HG03097 (cell line): ENCODE results near the gene ASTN1.

Experiments used
- ATAC-seq: cut with Tn5 transposase; IDR thresholded peaks from one replicate; pipeline ENCODE4 v1.9.1; 2021; ENCODE audit not compliant: unreplicated experiment, low FRiP score

The ASTN1 gene

GRCh38 chr1:176996456-176997090 is 167.9 kb downstream of the ASTN1 start:
- no peak for ATAC-seq

- ATAC-seq, result no peak
Observed at GRCh38 chr1:176994931-176995596, 169.4 kb downstream of the ASTN1 start.

- no peak for ATAC-seq
Observed at GRCh38 chr1:176993587-176993986, 170.9 kb downstream of the ASTN1 start.

- no peak for ATAC-seq
Observed at GRCh38 chr1:176989754-176990153, 174.8 kb downstream of the ASTN1 start.

- ATAC-seq, result no peak
Observed at GRCh38 chr1:176989023-176989422, 175.5 kb downstream of the ASTN1 start.

GRCh38 chr1:176987016-176987415 is 177.5 kb downstream of the ASTN1 start:
- ATAC-seq, result no peak

GRCh38 chr1:176983731-176984130 is 180.8 kb downstream of the ASTN1 start:
- no peak for ATAC-seq

- ATAC-seq, result no peak
Observed at GRCh38 chr1:176976771-176977170, 187.7 kb downstream of the ASTN1 start.

- no peak for ATAC-seq
Observed at GRCh38 chr1:176976225-176976624, 188.3 kb downstream of the ASTN1 start.

GRCh38 chr1:176964687-176965086 is 199.8 kb downstream of the ASTN1 start:
- ATAC-seq, result no peak

- no peak for ATAC-seq
Observed at GRCh38 chr1:176963181-176963580, 201.3 kb downstream of the ASTN1 start.

GRCh38 chr1:176961678-176962077 is 202.8 kb downstream of the ASTN1 start:
- ATAC-seq, result no peak

GRCh38 chr1:176959191-176959820 is 205.2 kb downstream of the ASTN1 start:
- ATAC-seq, result no peak

GRCh38 chr1:176957603-176958002 is 206.9 kb downstream of the ASTN1 start:
- ATAC-seq, result no peak

- no peak for ATAC-seq
Observed at GRCh38 chr1:176954242-176954641, 210.3 kb downstream of the ASTN1 start.

GRCh38 chr1:176950736-176951324 is 213.7 kb downstream of the ASTN1 start:
- ATAC-seq, result no peak

GRCh38 chr1:176949033-176949662 is 215.4 kb downstream of the ASTN1 start:
- no peak for ATAC-seq

- no peak for ATAC-seq
Observed at GRCh38 chr1:176944606-176945005, 219.9 kb downstream of the ASTN1 start.

- ATAC-seq, result no peak
Observed at GRCh38 chr1:176943783-176944182, 220.7 kb downstream of the ASTN1 start.

- ATAC-seq, result no peak
Observed at GRCh38 chr1:176942346-176942745, 222.2 kb downstream of the ASTN1 start.

GRCh38 chr1:176939993-176940392 is 224.5 kb downstream of the ASTN1 start:
- ATAC-seq, result no peak
